Testis (tissue), 3 donors: ENCODE results near the gene RPL29. TPM values are rescaled to one million over a fixed set of nuclear protein-coding genes. Genes with fewer than 3 reads are reported as not detected.

Experiments used
- DNase-seq: peaks from one replicate; pipeline ENCODE4 v3.0.0-alpha.2; 2019
- H3K27ac ChIP-seq, 2 donors: fragments of 200-600 bp; sonication (generic); one replicate each; pipeline ENCODE4 v1.5.1; 2019
- H3K27me3 ChIP-seq: fragments of 200-600 bp; sonication (generic); one replicate; pipeline ENCODE4 v1.5.1; 2019
- H3K36me3 ChIP-seq: fragments of 200-600 bp; sonication (generic); one replicate; pipeline ENCODE4 v1.5.1; 2017; ENCODE audit warnings: low read depth; ENCODE audit errors: missing control alignments
- H3K4me1 ChIP-seq: fragments of 200-600 bp; sonication (generic); one replicate; pipeline ENCODE4 v1.5.1; 2019
- H3K4me3 ChIP-seq, 2 donors: fragments of 200-600 bp; sonication (generic); one replicate each; pipeline ENCODE4 v1.5.1; 2017 to 2019
- H3K9me3 ChIP-seq: fragments of 200-600 bp; sonication (generic); one replicate; pipeline ENCODE4 v1.5.1; 2017
- POLR2A ChIP-seq: fragments of 450-650 bp; IDR thresholded peaks from one replicate; pipeline ENCODE4 v1.6.1; 2017; ENCODE audit warnings: antibody characterized with exemption, mild to moderate bottlenecking, moderate library complexity
- WGBS, 2 donors: methylation state at CpG; one replicate each; pipeline ENCODE4 v1.1.5; 2018; 5-methylcytosine and 5-hydroxymethylcytosine counted together
- intact Hi-C: fragments of 100-400 bp; cut with DNase I; formaldehyde crosslinking; loops from one replicate; pipeline ENCODE4 v1.15.1; 2023; ENCODE audit warnings: low total_unique reads
- polyA plus RNA-seq: library from polyadenylated mRNA; stranded (reverse); fragments of 350-450 nt; fragmentation: Illumina TruSeq; extraction: RNeasy Lipid Tissue Mini Kit (QIAGEN cat#74804); gene quantifications from one replicate; pipeline ENCODE4 v1.2.3, GENCODE V29; 2014; ENCODE audit warnings: low read depth, low replicate concordance; ENCODE audit not compliant: insufficient read depth
- total RNA-seq, 2 donors: library from RNA; depleted of rRNA; stranded (reverse); fragments of >200 nt; gene quantifications; one replicate each; pipeline ENCODE4 v1.2.3, GENCODE V29; 2016
- TF ChIP-seq, protein P1 (sequence below), 3 experiments: fragments of 450-650 bp in 2 of 3; fragments of 200-600 bp in 1 of 3; sonication (generic) in 1 of 3; IDR thresholded peaks; one replicate each; pipeline ENCODE4 v1.5.1; 2016 to 2019; ENCODE audit warnings: antibody characterized with exemption in 3 of 3, mild to moderate bottlenecking in 2 of 3, moderate library complexity in 1 of 3

The RPL29 gene
- total and polyA plus RNA-seq, 3 donors from 2014 or later = 491 to 999 (median 965) TPM

- H3K4me3 ChIP-seq = no peak overlapping the region
- intact Hi-C loops = no loop called here
- TF ChIP-seq POLR2A = no peak
- TF ChIP-seq, protein P1, sequence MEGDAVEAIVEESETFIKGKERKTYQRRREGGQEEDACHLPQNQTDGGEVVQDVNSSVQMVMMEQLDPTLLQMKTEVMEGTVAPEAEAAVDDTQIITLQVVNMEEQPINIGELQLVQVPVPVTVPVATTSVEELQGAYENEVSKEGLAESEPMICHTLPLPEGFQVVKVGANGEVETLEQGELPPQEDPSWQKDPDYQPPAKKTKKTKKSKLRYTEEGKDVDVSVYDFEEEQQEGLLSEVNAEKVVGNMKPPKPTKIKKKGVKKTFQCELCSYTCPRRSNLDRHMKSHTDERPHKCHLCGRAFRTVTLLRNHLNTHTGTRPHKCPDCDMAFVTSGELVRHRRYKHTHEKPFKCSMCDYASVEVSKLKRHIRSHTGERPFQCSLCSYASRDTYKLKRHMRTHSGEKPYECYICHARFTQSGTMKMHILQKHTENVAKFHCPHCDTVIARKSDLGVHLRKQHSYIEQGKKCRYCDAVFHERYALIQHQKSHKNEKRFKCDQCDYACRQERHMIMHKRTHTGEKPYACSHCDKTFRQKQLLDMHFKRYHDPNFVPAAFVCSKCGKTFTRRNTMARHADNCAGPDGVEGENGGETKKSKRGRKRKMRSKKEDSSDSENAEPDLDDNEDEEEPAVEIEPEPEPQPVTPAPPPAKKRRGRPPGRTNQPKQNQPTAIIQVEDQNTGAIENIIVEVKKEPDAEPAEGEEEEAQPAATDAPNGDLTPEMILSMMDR (IDR thresholded peaks at IDR 0.05) = no peak
- no peak overlapping the region for H3K27ac ChIP-seq
- no peaks in the 10 kb centered on the region for H3K9me3 ChIP-seq
- H3K27me3 ChIP-seq = no peaks in the 10 kb centered on the region
- 62 to 96% methylated on average over 4 to 7 of the region's 7 CpGs for WGBS, 2 donors
- no peak for DNase-seq
- H3K36me3 ChIP-seq = no peaks in the 10 kb centered on the region
- H3K4me1 ChIP-seq = peaks cover 3% of the 10 kb centered on the region
These were observed 17.0 kb upstream of the RPL29 start for GRCh38 chr3:52012699-52013098.

GRCh38 chr3:52010431-52010830 lies 14.7 kb upstream of the RPL29 start:
- DNase-seq = no peak
- TF ChIP-seq, protein P1 (IDR thresholded peaks at IDR 0.05) = no peak
- no peak for TF ChIP-seq POLR2A
- intact Hi-C loops = no loop called here
- Histone ChIP-seq H3K4me1 (peaks cover 25% of the 10 kb centered on the region), H3K9me3 (no peaks in the 10 kb centered on the region), H3K27me3 (no peaks in the 10 kb centered on the region), H3K36me3 (no peaks in the 10 kb centered on the region), H3K27ac (no peak overlapping the region), H3K4me3 (no peak overlapping the region)

DNA sequence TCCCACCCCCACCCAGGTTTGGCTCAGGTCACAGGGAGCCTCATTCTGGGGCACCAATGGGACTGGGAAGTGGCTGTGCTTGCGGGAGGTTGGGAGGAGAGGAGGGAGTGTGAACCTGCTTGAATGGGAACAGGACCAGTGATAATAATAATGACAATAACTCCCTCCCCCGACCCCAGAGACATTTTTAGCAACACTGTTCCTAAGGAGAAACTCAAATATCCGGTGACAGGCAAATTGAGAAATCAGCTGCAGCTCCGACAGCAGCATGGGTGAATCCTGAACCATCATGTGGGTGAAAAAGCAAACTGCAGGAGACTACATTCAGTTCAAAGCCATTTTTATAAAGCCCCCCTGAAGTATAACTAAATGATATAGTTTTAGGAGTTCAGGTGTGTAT lies 11.6 kb upstream of the RPL29 start:
- H3K27me3 ChIP-seq = no peaks in the 10 kb centered on the region
- 55 to 63% methylated on average over 4 of the region's 4 CpGs for WGBS, 2 donors
- H3K4me1 ChIP-seq = peaks cover 39% of the 10 kb centered on the region
- no peaks in the 10 kb centered on the region for H3K36me3 ChIP-seq
- no peak for TF ChIP-seq POLR2A
- TF ChIP-seq, protein P1 (IDR thresholded peaks at IDR 0.05) = no peak
- no peak overlapping the region for H3K27ac ChIP-seq
- H3K4me3 ChIP-seq = no peak overlapping the region
- intact Hi-C loops = loop anchor here (10.0 kb wide), 1 partner anchor 48 kb away; the partner anchor contains the start of gene DUSP7
- no peak for DNase-seq
- no peaks in the 10 kb centered on the region for H3K9me3 ChIP-seq

GRCh38 chr3:52006820-52007133 lies 11.1 kb upstream of the RPL29 start:
- Histone ChIP-seq H3K4me3 (no peak overlapping the region), H3K36me3 (no peaks in the 10 kb centered on the region), H3K9me3 (no peaks in the 10 kb centered on the region), H3K27ac (no peak overlapping the region), H3K4me1 (peaks cover 39% of the 10 kb centered on the region), H3K27me3 (no peaks in the 10 kb centered on the region)
- DNase-seq = no peak
- TF ChIP-seq, protein P1 (IDR thresholded peaks at IDR 0.05) = no peak
- 55 to 72% methylated on average over 5 to 6 of the region's 6 CpGs for WGBS, 2 donors
- intact Hi-C loops = loop anchor here (10.0 kb wide), 1 partner anchor 48 kb away; the partner anchor contains the start of gene DUSP7

DNA sequence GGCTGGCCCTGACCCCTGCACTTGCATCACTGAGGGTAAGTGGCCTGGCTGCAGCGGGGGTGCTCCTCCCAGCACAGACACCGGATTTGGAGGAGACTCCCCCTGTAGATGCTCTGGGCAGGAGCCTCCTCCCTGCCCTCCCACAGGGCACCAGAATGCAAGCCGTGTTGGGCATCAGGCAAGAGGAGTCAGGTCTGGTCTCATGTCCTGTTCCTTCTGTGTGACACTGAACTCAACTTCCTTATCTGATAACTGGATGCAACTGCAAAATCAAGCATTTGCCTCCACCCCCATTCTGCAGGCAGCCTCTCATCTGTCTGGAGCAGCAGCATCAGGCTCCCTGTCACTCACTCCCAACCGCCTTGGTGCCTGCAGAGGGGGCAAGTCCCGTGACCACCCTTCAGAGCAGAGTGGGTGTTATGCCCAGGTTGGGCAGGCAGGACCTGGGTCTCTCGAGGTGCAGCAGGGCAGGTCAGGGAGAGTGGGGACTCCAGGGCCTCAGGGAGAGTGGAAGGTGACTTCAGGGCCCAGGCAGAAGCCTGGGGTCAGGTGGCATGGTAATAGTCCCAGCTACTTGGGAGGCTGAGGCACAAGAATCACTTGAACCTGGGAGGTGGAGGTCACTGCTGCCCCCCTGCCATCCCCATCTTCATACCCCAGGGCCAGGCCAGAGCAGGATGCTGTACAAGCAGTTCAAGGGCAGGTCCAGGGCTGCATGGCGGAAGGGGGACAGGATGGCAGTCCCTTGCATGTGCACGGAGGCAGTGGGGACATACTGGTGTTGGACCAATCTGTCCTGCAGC lies 10.5 kb upstream of the RPL29 start:
- TF ChIP-seq, protein P1 (IDR thresholded peaks at IDR 0.05) = no peak
- no peak for TF ChIP-seq POLR2A
- DNase-seq = peak; percentile 53
- intact Hi-C loops = loop anchor here (10.0 kb wide), 1 partner anchor 49 kb away; the partner anchor contains the start of gene DUSP7
- no peaks in the 10 kb centered on the region for H3K36me3 ChIP-seq
- H3K27me3 ChIP-seq = no peaks in the 10 kb centered on the region
- no peak overlapping the region for H3K4me3 ChIP-seq
- H3K4me1 ChIP-seq = peaks cover 39% of the 10 kb centered on the region
- WGBS, 2 donors = 48 to 66% methylated on average over 4 to 7 of the region's 8 CpGs
- no peaks in the 10 kb centered on the region for H3K9me3 ChIP-seq
- no peak overlapping the region for H3K27ac ChIP-seq
